T follicular helper cell (primary cell): Measurements from ENCODE around the gene C19orf25.

Experiments
- DNase-seq: peaks from one replicate; pipeline ENCODE4 v3.0.0-alpha.2; 2020; ENCODE audit warnings: low read depth

The C19orf25 gene

GRCh38 chr19:1466461-1467214 lies 12.4 kb downstream of the C19orf25 start:
- DNase-seq = no peak

GRCh38 chr19:1466018-1466460 lies 13.0 kb downstream of the C19orf25 start:
- DNase-seq = no peak

GRCh38 chr19:1465191-1466016 lies 13.6 kb downstream of the C19orf25 start:
- DNase-seq = no peak

GRCh38 chr19:1461862-1462261 lies 17.2 kb downstream of the C19orf25 start:
- no peak for DNase-seq

GRCh38 chr19:1460033-1460995 lies 18.7 kb downstream of the C19orf25 start:
- DNase-seq = no peak

GRCh38 chr19:1459479-1459878 lies 19.5 kb downstream of the C19orf25 start:
- no peak for DNase-seq

- DNase-seq = no peak
Observed at GRCh38 chr19:1457892-1458291, 21.1 kb downstream of the C19orf25 start.

GRCh38 chr19:1457031-1457739 lies 21.8 kb downstream of the C19orf25 start:
- DNase-seq = no peak

GRCh38 chr19:1456121-1456900 lies 22.7 kb downstream of the C19orf25 start:
- DNase-seq = no peak

- DNase-seq = peak; percentile 29
Observed at GRCh38 chr19:1455336-1456120, 23.5 kb downstream of the C19orf25 start.

GRCh38 chr19:1455002-1455335 lies 24.0 kb downstream of the C19orf25 start:
- no peak for DNase-seq

- no peak for DNase-seq
Observed at GRCh38 chr19:1453525-1454364, 25.3 kb downstream of the C19orf25 start.

GRCh38 chr19:1452802-1453524 lies 26.1 kb downstream of the C19orf25 start:
- no peak for DNase-seq

GRCh38 chr19:1451916-1452801 lies 26.9 kb downstream of the C19orf25 start:
- DNase-seq = no peak

GRCh38 chr19:1450735-1451731 lies 28.0 kb downstream of the C19orf25 start:
- DNase-seq = no peak
